ENCODE results near the gene FOXJ1. TPM values are rescaled to one million over a fixed set of nuclear protein-coding genes. Genes with fewer than 3 reads are reported as not detected.

FOXJ1 gene
- total RNA-seq, 1 experiment from 2014 or later: 4.0 TPM

DNA sequence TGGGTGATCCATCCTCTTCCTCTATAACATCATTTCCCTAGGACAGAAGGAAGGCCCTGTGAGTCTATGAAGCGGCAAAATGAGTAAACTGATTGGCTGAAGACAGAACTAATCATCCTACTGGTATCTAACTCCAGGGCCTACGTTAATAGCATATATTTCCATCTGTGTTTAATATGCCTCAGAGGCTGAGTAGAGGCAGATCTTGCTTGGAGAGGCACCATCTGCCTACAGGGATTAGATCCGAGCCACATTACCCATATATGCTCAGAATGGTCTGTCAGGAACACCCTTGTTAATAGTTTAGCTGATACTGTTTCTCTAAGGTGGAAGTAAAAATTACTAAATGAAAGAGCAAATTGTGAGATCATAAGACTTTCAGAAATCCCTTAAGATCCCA is 13.2 kb upstream of the FOXJ1 start:
- Histone ChIP-seq H4K5ac (ENCODE audit: insufficient read length, low read depth, low read length) (no peak overlapping the region), H3K56ac (ENCODE audit: insufficient read length, low read depth, low read length) (no peak overlapping the region), H2BK12ac (ENCODE audit: insufficient read length, low read depth, low read length) (no peak overlapping the region), H4K91ac (ENCODE audit: insufficient read length, low read depth, low read length) (no peak overlapping the region), H2BK120ac (ENCODE audit: low read depth, low read length, poor library complexity, severe bottlenecking) (no peak overlapping the region), H3K23ac (ENCODE audit: insufficient read length, low read depth, low read length) (no peak overlapping the region), H2BK20ac (ENCODE audit: low read depth, low read length, poor library complexity, severe bottlenecking) (no peak overlapping the region), H3K4ac (ENCODE audit: low read depth, low read length) (no peak overlapping the region), H3K4me1 (ENCODE audit: insufficient read depth, low read length) (peaks cover 2% of the 10 kb centered on the region; the same call in 1 of the 2 replicates), H2BK5ac (ENCODE audit: insufficient read length, low read length) (no peak overlapping the region), H3K4me2 (ENCODE audit: insufficient read depth, insufficient read length, low read length) (no peak overlapping the region), H3T11ph (ENCODE audit: low read length) (no peak overlapping the region), H4K8ac (replicated peaks; ENCODE audit: insufficient read length, low read depth, low read length) (no peak overlapping the region), H3K79me1 (ENCODE audit: insufficient read depth, low read depth, low read length, poor library complexity, severe bottlenecking) (no peaks in the 10 kb centered on the region), H3K18ac (ENCODE audit: insufficient read length, low read depth, low read length) (no peak overlapping the region), H3K9ac (ENCODE audit: extremely low read depth, insufficient read length, low read length) (no peak overlapping the region), H2BK15ac (ENCODE audit: low read depth, low read length) (no peak overlapping the region), H3K14ac (ENCODE audit: insufficient read depth, low read length) (no peak overlapping the region), H2AFZ (ENCODE audit: low read length) (no peak overlapping the region), H4K20me1 (ENCODE audit: control insufficient read depth, insufficient read depth, insufficient read length) (no peaks in the 10 kb centered on the region), H3K79me2 (ENCODE audit: insufficient read depth, low read length) (no peaks in the 10 kb centered on the region), H3K27ac (ENCODE audit: insufficient read length, low read depth, low read length) (no peak overlapping the region), H2AK5ac (ENCODE audit: insufficient read length, low read length) (no peak overlapping the region), H3K9me3 (ENCODE audit: control insufficient read depth, low read depth, low read length) (no peaks in the 10 kb centered on the region), H3K27me3 (ENCODE audit: insufficient read depth, low read length) (no peaks in the 10 kb centered on the region), H3K23me2 (ENCODE audit: insufficient read length, low read depth, low read length, poor library complexity, severe bottlenecking) (no peaks in the 10 kb centered on the region)
- H3K36me3 Mint-ChIP-seq (ENCODE audit: insufficient read depth in 1 of 3, low read depth in 3 of 3): no peaks in the 10 kb centered on the region; a peak in 2 of 7 replicates
- H3K4me3 Mint-ChIP-seq: no peak overlapping the region
- WGBS (ENCODE audit: extremely low coverage, insufficient read length, low lambda C conversion rate): no CpG with 5 or more reads among the region's 3 CpGs
- TF ChIP-seq, protein P1, sequence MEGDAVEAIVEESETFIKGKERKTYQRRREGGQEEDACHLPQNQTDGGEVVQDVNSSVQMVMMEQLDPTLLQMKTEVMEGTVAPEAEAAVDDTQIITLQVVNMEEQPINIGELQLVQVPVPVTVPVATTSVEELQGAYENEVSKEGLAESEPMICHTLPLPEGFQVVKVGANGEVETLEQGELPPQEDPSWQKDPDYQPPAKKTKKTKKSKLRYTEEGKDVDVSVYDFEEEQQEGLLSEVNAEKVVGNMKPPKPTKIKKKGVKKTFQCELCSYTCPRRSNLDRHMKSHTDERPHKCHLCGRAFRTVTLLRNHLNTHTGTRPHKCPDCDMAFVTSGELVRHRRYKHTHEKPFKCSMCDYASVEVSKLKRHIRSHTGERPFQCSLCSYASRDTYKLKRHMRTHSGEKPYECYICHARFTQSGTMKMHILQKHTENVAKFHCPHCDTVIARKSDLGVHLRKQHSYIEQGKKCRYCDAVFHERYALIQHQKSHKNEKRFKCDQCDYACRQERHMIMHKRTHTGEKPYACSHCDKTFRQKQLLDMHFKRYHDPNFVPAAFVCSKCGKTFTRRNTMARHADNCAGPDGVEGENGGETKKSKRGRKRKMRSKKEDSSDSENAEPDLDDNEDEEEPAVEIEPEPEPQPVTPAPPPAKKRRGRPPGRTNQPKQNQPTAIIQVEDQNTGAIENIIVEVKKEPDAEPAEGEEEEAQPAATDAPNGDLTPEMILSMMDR (conservative IDR thresholded peaks at IDR 0.05): no peak
- no peak for DNase-seq
- no peaks in the 10 kb centered on the region; the same call in none of the 2 replicates for H3K27me3 Mint-ChIP-seq (ENCODE audit: low read depth)
- no peaks in the 10 kb centered on the region for H3K9me3 Mint-ChIP-seq
- H3K27ac Mint-ChIP-seq: no peak overlapping the region
- H3K4me1 Mint-ChIP-seq: peaks cover 28 to 39% of the 10 kb centered on the region in 2 experiments

Measured in H9 (cell line).